ENCODE data around the gene RNF43. TPM values are rescaled to one million over a fixed set of nuclear protein-coding genes. Genes with fewer than 3 reads are reported as not detected.

RNF43 gene
- polyA plus RNA-seq (ENCODE audit: insufficient read length in 4 of 4): 10 to 100 TPM; 11.2 to 16.8 (median 12.5) TPM

GRCh38 chr17:58417300-58418092 is at the start of gene RNF43:
RNF43 (minus strand) TSS chr17:58417534; CDS start chr17:58415577, 1,957 bp downstream.
- peak; percentile 77 to 93 (median 84) for DNase-seq (ENCODE audit: low read depth in 4 of 4, low spot score in 2 of 4)

GRCh38 chr17:58455491-58455890 is 38.2 kb upstream of the RNF43 start:
- DNase-seq (ENCODE audit: low read depth in 4 of 4, low spot score in 2 of 4): no peak

GRCh38 chr17:58452738-58453137 is 35.4 kb upstream of the RNF43 start:
- no peak for DNase-seq (ENCODE audit: low read depth in 4 of 4, low spot score in 2 of 4)

GRCh38 chr17:58447039-58447975 is 30.0 kb upstream of the RNF43 start:
- peak; percentile 1 to 56 (median 9) for DNase-seq (ENCODE audit: low read depth in 4 of 4, low spot score in 2 of 4)

DNA sequence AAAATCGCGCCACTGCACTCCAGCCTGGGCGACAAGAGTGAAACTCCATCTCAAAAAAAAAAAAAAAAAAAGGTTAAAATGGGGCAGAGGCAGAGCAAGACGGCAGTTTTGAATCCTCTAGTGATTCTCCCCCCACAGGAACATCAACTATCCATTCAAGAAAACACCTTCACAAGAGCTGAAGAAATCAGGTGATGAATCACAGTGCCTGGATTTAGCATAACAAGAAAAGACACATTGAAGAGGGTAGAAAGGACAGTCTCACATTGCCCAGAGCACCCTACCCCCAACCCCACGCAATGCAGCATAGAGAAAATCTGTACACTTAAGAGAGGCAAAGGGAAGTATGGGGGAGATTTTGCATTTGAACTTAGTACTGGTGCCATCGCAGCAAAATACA is 28.8 kb upstream of the RNF43 start:
- no peak for DNase-seq (ENCODE audit: low read depth in 4 of 4, low spot score in 2 of 4)

DNA sequence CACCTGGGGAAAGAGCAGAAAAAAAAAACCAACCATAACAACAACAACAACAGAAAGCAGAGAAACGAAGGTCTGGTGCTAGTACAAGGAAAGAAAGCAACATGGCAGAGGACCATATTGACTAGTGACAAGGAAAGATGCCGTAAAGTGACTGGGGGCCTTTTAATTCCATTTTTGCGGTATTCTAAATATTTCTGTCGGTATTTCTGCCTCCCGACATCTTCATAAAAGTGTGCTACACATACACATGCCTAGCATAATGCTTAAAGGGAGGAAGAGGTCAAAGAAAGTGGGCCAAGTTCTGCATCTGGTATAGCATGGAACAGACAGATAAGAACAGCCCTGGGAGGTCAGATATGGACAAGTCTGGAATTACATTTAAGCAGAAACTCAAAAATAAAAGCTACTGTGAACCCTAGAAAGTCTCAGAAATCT is 19.5 kb upstream of the RNF43 start:
- no peak for DNase-seq (ENCODE audit: low read depth in 4 of 4, low spot score in 2 of 4)

GRCh38 chr17:58436245-58436644 is 18.9 kb upstream of the RNF43 start:
- DNase-seq (ENCODE audit: low read depth in 4 of 4, low spot score in 2 of 4): no peak

DNA sequence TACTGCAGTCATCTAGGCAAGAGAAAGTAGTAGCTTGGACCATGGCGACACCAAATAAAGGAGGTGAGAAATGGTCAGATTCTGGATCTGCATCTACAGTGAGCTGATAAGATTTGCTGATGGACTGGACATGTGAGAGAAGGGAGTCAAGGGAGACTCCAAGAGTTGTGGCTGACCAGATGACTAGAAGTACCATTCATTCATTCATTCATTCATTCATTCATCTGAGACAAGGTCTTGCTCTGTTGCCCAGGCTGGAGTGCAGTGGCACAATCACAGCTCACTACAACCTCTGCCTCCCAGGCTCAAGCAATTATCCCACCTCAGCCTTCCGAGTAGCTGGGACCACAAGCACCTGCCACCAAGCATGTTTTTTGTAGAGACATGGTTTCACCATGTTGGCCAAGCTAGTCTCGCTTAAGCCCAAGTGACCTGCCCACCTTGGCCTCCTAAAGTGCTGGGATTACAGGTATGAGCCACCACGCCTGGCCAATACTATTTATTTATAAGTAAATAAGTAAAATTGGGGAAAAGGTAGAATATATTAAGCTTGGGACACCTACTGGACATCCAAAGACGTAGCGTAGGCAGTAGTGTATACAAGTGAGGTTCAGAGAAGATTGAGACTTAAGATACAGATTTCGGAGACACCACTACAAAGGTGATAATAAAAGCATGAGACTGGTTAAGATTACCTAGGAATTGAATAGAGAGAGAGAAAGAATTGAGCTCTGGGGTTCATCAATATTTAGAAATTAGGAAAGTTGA is 15.7 kb upstream of the RNF43 start:
- no peak for DNase-seq (ENCODE audit: low read depth in 4 of 4, low spot score in 2 of 4)

- DNase-seq (ENCODE audit: low read depth in 4 of 4, low spot score in 2 of 4): no peak
Observed at GRCh38 chr17:58427807-58428206, 10.5 kb upstream of the RNF43 start.

DNA sequence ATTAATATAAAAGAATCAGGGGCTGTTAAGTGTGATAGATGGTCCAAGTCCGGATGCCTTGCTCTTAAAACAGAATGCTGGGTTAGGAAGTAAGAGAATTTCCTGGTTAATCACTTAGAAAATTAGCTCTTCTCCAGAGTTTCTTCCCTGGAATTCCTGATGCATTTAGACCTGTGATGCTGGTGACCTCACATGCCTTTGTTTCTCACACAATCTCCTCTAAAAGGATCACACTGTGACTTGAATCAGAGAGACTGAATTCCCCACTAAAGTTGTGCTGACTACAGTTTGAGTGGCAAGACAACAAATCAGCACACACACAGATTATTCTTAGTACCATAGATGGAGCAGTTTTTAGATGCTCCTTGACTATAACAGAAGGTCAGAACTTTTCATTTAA is 4.4 kb upstream of the RNF43 start:
- no peak for DNase-seq (ENCODE audit: low read depth in 4 of 4, low spot score in 2 of 4)

GRCh38 chr17:58420827-58421226 is 3.5 kb upstream of the RNF43 start:
- no peak for DNase-seq (ENCODE audit: low read depth in 4 of 4, low spot score in 2 of 4)

GRCh38 chr17:58416937-58417299 is 416 bp downstream of the RNF43 start:
- DNase-seq (ENCODE audit: low read depth in 4 of 4, low spot score in 2 of 4): no peak

GRCh38 chr17:58416396-58416795 is 938 bp downstream of the RNF43 start:
- no peak for DNase-seq (ENCODE audit: low read depth in 4 of 4, low spot score in 2 of 4)

DNA sequence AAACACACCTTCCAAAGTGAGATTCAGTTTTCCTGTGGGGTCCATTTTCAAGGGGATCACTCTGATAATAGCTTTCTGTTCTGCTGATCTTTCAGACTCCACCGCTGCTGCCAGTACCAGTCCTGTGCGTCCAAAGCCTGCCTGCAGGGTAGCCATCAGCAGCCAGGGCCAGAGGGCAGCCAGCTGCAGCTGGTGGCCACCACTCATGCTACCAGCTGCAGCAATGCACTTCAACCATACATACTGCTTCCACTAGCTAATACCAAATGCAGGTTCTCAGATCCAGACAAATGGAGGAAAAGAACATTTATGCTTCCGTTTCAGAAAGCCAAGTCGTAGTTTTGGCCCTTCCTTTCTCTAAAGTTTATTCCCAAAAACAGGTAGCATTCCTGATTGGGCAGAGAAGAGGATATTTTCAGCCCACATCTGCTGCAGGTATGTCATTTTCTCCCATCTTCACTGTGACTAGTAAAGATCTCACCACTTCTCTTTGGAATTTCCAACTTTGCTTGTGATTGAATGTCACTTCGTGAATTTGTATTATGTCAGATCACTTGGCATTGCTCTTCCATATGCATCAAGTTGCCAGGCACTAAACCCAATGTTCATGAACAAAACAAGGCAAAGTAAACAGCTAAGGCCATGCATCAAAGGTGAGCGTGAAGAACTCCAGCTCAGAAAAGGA is 1.8 kb downstream of the RNF43 start:
- no peak for DNase-seq (ENCODE audit: low read depth in 4 of 4, low spot score in 2 of 4)

- no peak for DNase-seq (ENCODE audit: low read depth in 4 of 4, low spot score in 2 of 4)
Observed at GRCh38 chr17:58414596-58414997, 2.7 kb downstream of the RNF43 start.

GRCh38 chr17:58413684-58414083 is 3.6 kb downstream of the RNF43 start:
- DNase-seq (ENCODE audit: low read depth in 4 of 4, low spot score in 2 of 4): no peak

DNA sequence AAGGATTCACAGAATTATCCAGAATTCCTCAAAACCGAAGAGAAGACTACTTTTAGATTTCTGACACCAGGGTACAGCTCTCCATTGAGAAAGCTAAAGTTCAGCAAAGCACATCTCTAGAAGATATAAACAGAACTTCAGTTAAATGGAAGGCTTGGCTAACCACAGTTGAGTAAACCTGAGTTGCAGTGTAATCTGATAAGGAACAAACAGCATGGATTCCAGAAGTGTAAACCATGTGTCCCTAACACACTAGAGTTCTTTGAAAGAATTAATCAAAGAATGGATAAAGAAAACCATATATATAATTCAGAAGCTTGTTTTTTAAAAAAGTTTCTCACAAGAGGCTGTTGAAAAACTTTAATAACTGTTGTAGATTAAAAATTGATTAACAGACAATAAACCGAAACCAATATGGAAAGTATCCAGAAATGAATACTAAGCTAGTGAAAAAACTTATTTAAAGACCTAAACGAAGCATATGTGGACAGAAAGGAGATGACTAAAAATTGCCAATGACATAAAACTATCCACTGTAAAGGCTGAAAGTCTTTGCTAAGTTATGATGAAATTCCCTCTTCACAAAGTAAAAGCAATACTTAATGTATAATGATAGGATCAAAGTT is 4.3 kb downstream of the RNF43 start:
- DNase-seq (ENCODE audit: low read depth in 4 of 4, low spot score in 2 of 4): no peak

GRCh38 chr17:58412064-58412703 is 5.2 kb downstream of the RNF43 start:
- no peak for DNase-seq (ENCODE audit: low read depth in 4 of 4, low spot score in 2 of 4)

- no peak for DNase-seq (ENCODE audit: low read depth in 4 of 4, low spot score in 2 of 4)
Observed at GRCh38 chr17:58411408-58411894, 5.9 kb downstream of the RNF43 start.
